ENCODE data around the gene HOXA2.

The HOXA2 gene

GRCh38 chr7:27111751-27112277 lies 9.3 kb upstream of the HOXA2 start:
- no peak for DNase-seq (ENCODE audit: low spot score)

GRCh38 chr7:27111042-27111750 lies 8.7 kb upstream of the HOXA2 start:
- DNase-seq (ENCODE audit: low spot score), result no peak

- peak; percentile 68 for DNase-seq (ENCODE audit: low spot score)
Observed at GRCh38 chr7:27110186-27111031, 7.9 kb upstream of the HOXA2 start.

GRCh38 chr7:27109466-27110185 lies 7.1 kb upstream of the HOXA2 start:
- no peak for DNase-seq (ENCODE audit: low spot score)

- DNase-seq (ENCODE audit: low spot score), result peak; percentile 57
Observed at GRCh38 chr7:27108390-27109127, 6.1 kb upstream of the HOXA2 start.

GRCh38 chr7:27107391-27108381 lies 5.2 kb upstream of the HOXA2 start:
- no peak for DNase-seq (ENCODE audit: low spot score)

GRCh38 chr7:27106901-27107240 lies 4.4 kb upstream of the HOXA2 start:
- no peak for DNase-seq (ENCODE audit: low spot score)

GRCh38 chr7:27106181-27106900 lies 3.9 kb upstream of the HOXA2 start:
- peak; percentile 75 for DNase-seq (ENCODE audit: low spot score)

- no peak for DNase-seq (ENCODE audit: low spot score)
Observed at GRCh38 chr7:27105301-27106031, 3.0 kb upstream of the HOXA2 start.

- no peak for DNase-seq (ENCODE audit: low spot score)
Observed at GRCh38 chr7:27104341-27105058, 2.0 kb upstream of the HOXA2 start.

- no peak for DNase-seq (ENCODE audit: low spot score)
Observed at GRCh38 chr7:27103489-27104226, 1.2 kb upstream of the HOXA2 start.

- DNase-seq (ENCODE audit: low spot score), result peak; percentile 61
Observed at GRCh38 chr7:27101957-27102580, 414 bp downstream of the HOXA2 start.

- DNase-seq (ENCODE audit: low spot score), result peak; percentile 58
Observed at GRCh38 chr7:27101171-27101956, 1.1 kb downstream of the HOXA2 start.

- DNase-seq (ENCODE audit: low spot score), result peak; percentile 54
Observed at GRCh38 chr7:27100694-27101170, 1.8 kb downstream of the HOXA2 start.

- DNase-seq (ENCODE audit: low spot score), result no peak
Observed at GRCh38 chr7:27099453-27100370, 2.8 kb downstream of the HOXA2 start.
